NCI-H1694 (cell line): ENCODE data around the gene PSAP.

Source experiments
- DNase-seq: peaks from one replicate; lab custom pipeline; 2025; lab: John Stamatoyannopoulos, UW

Gene PSAP

GRCh38 chr10:71783917-71784678, 67.0 kb downstream of the PSAP start:
- DNase-seq = no peak

- no peak for DNase-seq
Observed at GRCh38 chr10:71782917-71783490, 68.0 kb downstream of the PSAP start.

- no peak for DNase-seq
Observed at GRCh38 chr10:71782221-71782916, 68.7 kb downstream of the PSAP start.

- no peak for DNase-seq
Observed at GRCh38 chr10:71780719-71781118, 70.3 kb downstream of the PSAP start.

- DNase-seq = no peak
Observed at GRCh38 chr10:71780156-71780555, 70.9 kb downstream of the PSAP start.

GRCh38 chr10:71779641-71780040, 71.4 kb downstream of the PSAP start:
- DNase-seq = no peak

- DNase-seq = no peak
Observed at GRCh38 chr10:71778071-71778825, 72.8 kb downstream of the PSAP start.

GRCh38 chr10:71777213-71777985, 73.7 kb downstream of the PSAP start:
- no peak for DNase-seq

GRCh38 chr10:71776481-71776925, 74.5 kb downstream of the PSAP start:
- DNase-seq = no peak

GRCh38 chr10:71774916-71775702, 75.9 kb downstream of the PSAP start:
- DNase-seq = no peak

GRCh38 chr10:71773221-71773971, 77.7 kb downstream of the PSAP start, which contains the start of gene VSIR:
Gene VSIR, minus strand, starts transcription at chr10:71773520. Its CDS starts 81 bp downstream, at chr10:71773439.
- DNase-seq = peak; percentile 46

GRCh38 chr10:71772832-71773220, 78.2 kb downstream of the PSAP start:
- no peak for DNase-seq

GRCh38 chr10:71771821-71772617, 79.0 kb downstream of the PSAP start:
- no peak for DNase-seq

GRCh38 chr10:71771204-71771603, 79.8 kb downstream of the PSAP start:
- DNase-seq = no peak

GRCh38 chr10:71770789-71771188, 80.3 kb downstream of the PSAP start:
- DNase-seq = no peak

- DNase-seq = no peak
Observed at GRCh38 chr10:71770255-71770654, 80.8 kb downstream of the PSAP start.

GRCh38 chr10:71769279-71769823, 81.7 kb downstream of the PSAP start:
- no peak for DNase-seq

GRCh38 chr10:71767420-71768035, 83.5 kb downstream of the PSAP start:
- DNase-seq = no peak
